HL-60 (cell line): ENCODE measurements around the gene EP400.

Source experiments
- DNase-seq, 2 experiments: peaks; one replicate each; pipeline ENCODE4 v3.0.0-alpha.2; 2010 to 2020; ENCODE audit warnings: low read depth in 1 of 2, low spot score in 1 of 2
- H3K27ac ChIP-seq: fragments of 250-450 bp; sonication (Bioruptor Pico); replicated peaks from 2 replicates; pipeline ENCODE4 v1.5.1; 2020; ENCODE audit warnings: mild to moderate bottlenecking, moderate library complexity
- H3K27me3 ChIP-seq: fragments of 250-450 bp; sonication (Bioruptor Pico); 2 replicates; pipeline ENCODE4 v1.5.1; 2021; ENCODE audit warnings: mild to moderate bottlenecking, moderate library complexity; ENCODE audit not compliant: insufficient read depth, poor library complexity, severe bottlenecking
- H3K4me3 ChIP-seq: replicated peaks from 2 replicates; pipeline ENCODE4 v1.5.1; 2011; ENCODE audit warnings: mild to moderate bottlenecking, control low read depth, low read length; ENCODE audit not compliant: insufficient read depth
- CTCF ChIP-seq: IDR thresholded peaks from one replicate; pipeline ENCODE4 v1.5.1; 2011; ENCODE audit warnings: low read length, control low read depth, inconsistent platforms; ENCODE audit not compliant: insufficient read depth
- GABPA ChIP-seq: IDR thresholded peaks from 2 replicates; pipeline ENCODE4 v1.6.1; 2012; ENCODE audit warnings: low read depth
- POLR2AphosphoS5 ChIP-seq: IDR thresholded peaks from 2 replicates; pipeline ENCODE4 v1.6.1; 2012; ENCODE audit warnings: low read depth
- SPI1 ChIP-seq: IDR thresholded peaks from 2 replicates; pipeline ENCODE4 v1.6.1; 2012; ENCODE audit warnings: low read depth, mild to moderate bottlenecking, borderline replicate concordance
- TF ChIP-seq, protein P1 (sequence below): IDR thresholded peaks from 2 replicates; pipeline ENCODE4 v1.6.1; 2012; ENCODE audit warnings: low read depth; ENCODE audit not compliant: insufficient replicate concordance

Gene EP400

DNA sequence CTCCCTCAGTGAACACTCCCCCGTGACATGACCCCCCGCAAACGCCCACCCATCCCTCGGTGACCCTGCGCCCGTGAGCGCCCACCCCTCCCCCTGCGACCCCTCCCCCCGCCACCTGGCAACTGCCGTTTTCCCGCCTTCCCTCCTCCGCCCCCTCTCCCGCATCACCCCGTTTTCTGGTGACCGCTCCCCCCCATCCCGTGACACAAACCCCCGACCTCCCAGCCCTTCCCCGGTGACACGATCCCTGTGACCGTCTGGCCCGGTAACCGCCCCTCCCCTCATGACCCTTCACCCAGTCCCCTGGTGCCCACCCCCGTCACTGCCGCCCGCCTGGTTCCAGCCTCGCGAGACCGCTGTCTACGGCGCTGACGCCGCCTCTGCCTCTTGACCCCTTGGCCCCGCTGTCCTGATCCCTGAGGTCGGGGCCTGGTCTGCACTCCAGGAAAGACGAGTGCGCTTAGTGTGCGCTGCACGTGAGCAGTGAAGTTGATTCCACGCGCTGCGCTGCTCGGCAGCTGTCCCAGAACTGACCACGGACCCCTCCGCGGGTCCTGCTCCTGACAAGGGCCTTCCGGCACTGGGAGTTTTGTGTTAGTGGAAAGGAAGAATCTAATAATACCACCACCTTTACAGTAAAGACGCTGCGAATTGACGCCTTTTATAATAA lies 135.0 kb downstream of the EP400 start:
- peak; percentile 72; the same call in 1 of the 2 replicates for TF ChIP-seq POLR2AphosphoS5
- no peak for TF ChIP-seq SPI1
- TF ChIP-seq, protein P1, sequence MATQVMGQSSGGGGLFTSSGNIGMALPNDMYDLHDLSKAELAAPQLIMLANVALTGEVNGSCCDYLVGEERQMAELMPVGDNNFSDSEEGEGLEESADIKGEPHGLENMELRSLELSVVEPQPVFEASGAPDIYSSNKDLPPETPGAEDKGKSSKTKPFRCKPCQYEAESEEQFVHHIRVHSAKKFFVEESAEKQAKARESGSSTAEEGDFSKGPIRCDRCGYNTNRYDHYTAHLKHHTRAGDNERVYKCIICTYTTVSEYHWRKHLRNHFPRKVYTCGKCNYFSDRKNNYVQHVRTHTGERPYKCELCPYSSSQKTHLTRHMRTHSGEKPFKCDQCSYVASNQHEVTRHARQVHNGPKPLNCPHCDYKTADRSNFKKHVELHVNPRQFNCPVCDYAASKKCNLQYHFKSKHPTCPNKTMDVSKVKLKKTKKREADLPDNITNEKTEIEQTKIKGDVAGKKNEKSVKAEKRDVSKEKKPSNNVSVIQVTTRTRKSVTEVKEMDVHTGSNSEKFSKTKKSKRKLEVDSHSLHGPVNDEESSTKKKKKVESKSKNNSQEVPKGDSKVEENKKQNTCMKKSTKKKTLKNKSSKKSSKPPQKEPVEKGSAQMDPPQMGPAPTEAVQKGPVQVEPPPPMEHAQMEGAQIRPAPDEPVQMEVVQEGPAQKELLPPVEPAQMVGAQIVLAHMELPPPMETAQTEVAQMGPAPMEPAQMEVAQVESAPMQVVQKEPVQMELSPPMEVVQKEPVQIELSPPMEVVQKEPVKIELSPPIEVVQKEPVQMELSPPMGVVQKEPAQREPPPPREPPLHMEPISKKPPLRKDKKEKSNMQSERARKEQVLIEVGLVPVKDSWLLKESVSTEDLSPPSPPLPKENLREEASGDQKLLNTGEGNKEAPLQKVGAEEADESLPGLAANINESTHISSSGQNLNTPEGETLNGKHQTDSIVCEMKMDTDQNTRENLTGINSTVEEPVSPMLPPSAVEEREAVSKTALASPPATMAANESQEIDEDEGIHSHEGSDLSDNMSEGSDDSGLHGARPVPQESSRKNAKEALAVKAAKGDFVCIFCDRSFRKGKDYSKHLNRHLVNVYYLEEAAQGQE, result no peak
- no peak for TF ChIP-seq CTCF
- TF ChIP-seq GABPA, result 0 out of 2 replicates have a peak, but pooled peaks have one; percentile 11
- Histone ChIP-seq H3K4me3 (peak overlapping the region; percentile 83), H3K27me3 (no peaks in the 10 kb centered on the region), H3K27ac (peak overlapping the region; percentile 82)
- DNase-seq, result peak; percentile 53 to 69

DNA sequence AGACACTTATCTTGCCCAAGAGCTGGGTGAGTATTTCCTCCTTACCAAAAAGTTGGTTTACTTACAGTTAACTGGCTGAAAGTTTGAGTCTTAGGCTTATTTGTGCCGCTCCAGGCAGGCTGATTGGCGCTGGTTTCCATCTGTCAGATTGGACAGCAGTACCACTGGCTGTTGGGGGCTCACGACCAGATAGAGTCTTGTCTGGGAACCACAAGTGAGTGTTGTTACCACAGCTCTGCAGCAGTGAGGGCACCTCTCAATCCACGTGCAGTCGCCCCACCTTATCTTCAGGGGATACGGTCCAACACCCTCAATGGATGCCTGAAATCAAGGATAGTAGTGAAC lies 135.5 kb downstream of the EP400 start:
- Histone ChIP-seq H3K4me3 (peak overlapping the region; percentile 83), H3K27ac (peak overlapping the region; percentile 66), H3K27me3 (no peaks in the 10 kb centered on the region)
- no peak for DNase-seq
- TF ChIP-seq, protein P1, result no peak
- TF ChIP-seq SPI1, result no peak
- TF ChIP-seq GABPA, result no peak

DNA sequence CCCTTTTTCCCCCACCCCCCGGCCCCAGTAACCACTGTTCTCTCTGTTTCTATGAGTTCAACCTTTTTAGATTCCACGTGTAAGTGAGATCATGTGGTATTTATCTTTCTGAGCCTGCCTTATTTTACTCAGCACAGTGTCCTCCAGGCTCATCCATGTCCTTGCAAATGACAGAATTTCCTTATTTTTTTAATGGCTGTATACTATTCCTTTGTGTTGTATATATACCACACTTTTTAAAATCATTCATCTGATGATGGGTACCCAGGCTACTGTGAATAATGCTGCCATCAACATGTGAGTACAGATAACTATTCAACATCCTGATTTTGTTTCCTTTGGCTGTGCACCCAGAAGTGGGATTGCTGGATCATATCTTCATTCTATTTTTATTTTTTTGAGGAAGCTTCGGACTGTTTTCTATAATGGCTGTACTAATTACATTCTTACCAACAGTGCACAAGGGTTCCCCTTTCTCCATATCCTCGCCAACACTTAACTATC lies 139.7 kb downstream of the EP400 start:
- no peak for DNase-seq
- Histone ChIP-seq H3K4me3 (no peak overlapping the region), H3K27me3 (no peaks in the 10 kb centered on the region), H3K27ac (no peak overlapping the region)
- TF ChIP-seq POLR2AphosphoS5 (no peak), SPI1 (no peak), CTCF (no peak), GABPA (no peak)
- TF ChIP-seq, protein P1, result no peak
